GM23338 (cell line): ENCODE measurements around the gene ADAMTSL4. TPM values are rescaled to one million over a fixed set of nuclear protein-coding genes. Genes with fewer than 3 reads are reported as not detected.

ENCODE experiments used
- ATAC-seq: fragments of 200-7000 bp; cut with Tn5 transposase; 3 replicates; pipeline ENCODE4 v1.9.1; 2020
- DNase-seq: peaks from one replicate; pipeline ENCODE4 v3.0.0-alpha.2; 2015; ENCODE audit warnings: low spot score
- H2AFZ ChIP-seq: fragments of 200-600 bp; sonication (generic); 2 replicates; pipeline ENCODE4 v1.8.0; 2016; ENCODE audit warnings: antibody characterized with exemption, mild to moderate bottlenecking, moderate library complexity
- H3F3A ChIP-seq: fragments of 200-600 bp; sonication (generic); replicated peaks from 2 replicates; pipeline ENCODE4 v1.8.0; 2017; ENCODE audit warnings: antibody characterized with exemption, mixed run types, low read depth
- H3K27ac ChIP-seq: fragments of 200-600 bp; sonication (generic); 2 replicates; pipeline ENCODE4 v1.6.1; 2016; ENCODE audit warnings: low read depth
- H3K27me3 ChIP-seq: fragments of 200-600 bp; sonication (generic); 2 replicates; pipeline ENCODE4 v1.8.0; 2016; ENCODE audit warnings: mild to moderate bottlenecking, mixed run types, moderate library complexity; ENCODE audit not compliant: insufficient read depth
- H3K36me3 ChIP-seq: fragments of 200-600 bp; sonication (generic); 2 replicates; pipeline ENCODE4 v1.8.0; 2016; ENCODE audit warnings: mild to moderate bottlenecking; ENCODE audit not compliant: insufficient read depth
- H3K4me1 ChIP-seq: fragments of 200-600 bp; sonication (generic); 2 replicates; pipeline ENCODE4 v1.8.0; 2016; ENCODE audit warnings: mild to moderate bottlenecking, moderate library complexity; ENCODE audit not compliant: insufficient read depth
- H3K4me2 ChIP-seq: fragments of 200-600 bp; sonication (generic); 2 replicates; pipeline ENCODE4 v1.7.1; 2017; ENCODE audit warnings: mixed run types
- H3K4me3 ChIP-seq: fragments of 200-600 bp; sonication (generic); 2 replicates; pipeline ENCODE4 v1.6.1; 2016; ENCODE audit warnings: mixed run types
- H3K79me2 ChIP-seq: fragments of 200-600 bp; sonication (generic); replicated peaks from 2 replicates; pipeline ENCODE4 v1.8.0; 2017; ENCODE audit warnings: mild to moderate bottlenecking; ENCODE audit not compliant: insufficient read depth
- H3K9me2 ChIP-seq: fragments of 200-600 bp; sonication (generic); 2 replicates; pipeline ENCODE4 v1.8.0; 2017; ENCODE audit not compliant: insufficient read depth
- H4K20me1 ChIP-seq: fragments of 200-600 bp; sonication (generic); replicated peaks from 2 replicates; pipeline ENCODE4 v1.8.0; 2017; ENCODE audit warnings: mild to moderate bottlenecking; ENCODE audit not compliant: insufficient read depth
- H3K27ac Mint-ChIP-seq: 2 replicates; pipeline ENCODE4 v1.8.0; 2020; ENCODE audit warnings: inconsistent platforms, mild to moderate bottlenecking, moderate library complexity, mixed read lengths
- H3K27me3 Mint-ChIP-seq: 3 replicates; pipeline ENCODE4 v1.8.0; 2022; ENCODE audit warnings: low read depth, mild to moderate bottlenecking, moderate library complexity, mixed read lengths, inconsistent platforms; ENCODE audit not compliant: insufficient read depth, poor library complexity
- H3K36me3 Mint-ChIP-seq: 3 replicates; pipeline ENCODE4 v1.8.0; 2021; ENCODE audit warnings: low read depth, mild to moderate bottlenecking, inconsistent platforms, moderate library complexity, mixed read lengths
- H3K4me1 Mint-ChIP-seq: 3 replicates; pipeline ENCODE4 v1.8.0; 2020; ENCODE audit warnings: mild to moderate bottlenecking, inconsistent platforms, mixed read lengths
- H3K4me3 Mint-ChIP-seq: 3 replicates; pipeline ENCODE4 v1.8.0; 2021; ENCODE audit warnings: moderate library complexity, mild to moderate bottlenecking, inconsistent platforms, mixed read lengths
- H3K9me3 Mint-ChIP-seq: 3 replicates; pipeline ENCODE4 v1.8.0; 2020; ENCODE audit warnings: moderate library complexity, mild to moderate bottlenecking, inconsistent platforms, mixed read lengths
- CREB1 ChIP-seq: fragments of 250-450 bp; sonication (Bioruptor Pico); IDR thresholded peaks from 2 replicates; pipeline ENCODE4 v1.5.0; 2020; ENCODE audit warnings: low read depth, mild to moderate bottlenecking, moderate library complexity
- CTCF ChIP-seq, 2 experiments: fragments of 200-600 bp in 1 of 2; sonication (generic) in 1 of 2; conservative IDR thresholded peaks; 2 replicates each; pipeline versions ENCODE4 v1.5.1 to v1.6.1; 2016 to 2017; ENCODE audit warnings: antibody characterized with exemption in 2 of 2, low read depth in 2 of 2, mild to moderate bottlenecking in 2 of 2, moderate library complexity in 1 of 2
- ETS1 ChIP-seq: IDR thresholded peaks from 2 replicates; pipeline ENCODE4 v1.6.1; 2016; ENCODE audit warnings: antibody characterized with exemption
- EZH2 ChIP-seq: fragments of 200-600 bp; sonication (generic); IDR thresholded peaks from one replicate; pipeline ENCODE4 v1.8.0; 2017; ENCODE audit warnings: antibody characterized with exemption, mild to moderate bottlenecking, low read depth; ENCODE audit not compliant: unreplicated experiment
- EZH2phosphoT487 ChIP-seq: fragments of 200-600 bp; sonication (generic); IDR thresholded peaks from one replicate; pipeline ENCODE4 v1.8.1; 2018; ENCODE audit warnings: antibody characterized with exemption; ENCODE audit not compliant: unreplicated experiment
- JUNB ChIP-seq: IDR thresholded peaks from one replicate; pipeline ENCODE4 v1.6.1; 2016; ENCODE audit warnings: antibody characterized with exemption; ENCODE audit not compliant: unreplicated experiment
- NANOG ChIP-seq: IDR thresholded peaks from 2 replicates; pipeline ENCODE4 v1.6.1; 2016; ENCODE audit warnings: antibody characterized with exemption, borderline replicate concordance
- POLR2AphosphoS5 ChIP-seq: IDR thresholded peaks from 2 replicates; pipeline ENCODE4 v1.6.1; 2016; ENCODE audit warnings: antibody characterized with exemption, low read depth
- REST ChIP-seq: IDR thresholded peaks from one replicate; pipeline ENCODE4 v1.6.1; 2018; ENCODE audit warnings: antibody characterized with exemption; ENCODE audit not compliant: unreplicated experiment
- STAT1 ChIP-seq: IDR thresholded peaks from one replicate; pipeline ENCODE4 v1.6.1; 2016; ENCODE audit warnings: antibody characterized with exemption; ENCODE audit not compliant: unreplicated experiment
- ZNF114 ChIP-seq: fragments of 250-450 bp; sonication (Bioruptor Pico); IDR thresholded peaks from 2 replicates; pipeline ENCODE4 v1.5.0; 2020; ENCODE audit warnings: mild to moderate bottlenecking, moderate library complexity
- ZNF331 ChIP-seq: fragments of 250-450 bp; sonication (Bioruptor Pico); IDR thresholded peaks from 2 replicates; pipeline ENCODE4 v1.5.0; 2020; ENCODE audit warnings: low read depth, mild to moderate bottlenecking, moderate library complexity
- ZNF462 ChIP-seq: fragments of 250-450 bp; sonication (Bioruptor Pico); IDR thresholded peaks from 2 replicates; pipeline ENCODE4 v1.5.0; 2020; ENCODE audit warnings: mild to moderate bottlenecking, moderate library complexity
- polyA plus RNA-seq: library from polyadenylated mRNA; unstranded; fragments of >200 nt; fragmentation: Nextera tagmentation; extraction: Ambion mirVana; gene quantifications from 2 replicates; pipeline ENCODE4 v1.2.1, GENCODE V29; 2016
- total RNA-seq: library from RNA; depleted of rRNA; stranded (reverse); fragments of >200 nt; shearing (Covaris generic); gene quantifications from 2 replicates; pipeline ENCODE4 v1.2.3, GENCODE V29; 2014

Gene ADAMTSL4
- total and polyA plus RNA-seq, 2 experiments from 2014 or later = 5.3 to 5.8 TPM

- Mint-ChIP-seq H3K36me3 (no peaks in the 10 kb centered on the region; the same call in 2 of the 3 replicates), H3K9me3 (no peaks in the 10 kb centered on the region), H3K27me3 (peaks cover 29% of the 10 kb centered on the region), H3K4me3 (no peak overlapping the region), H3K27ac (no peak overlapping the region), H3K4me1 (peaks cover 32% of the 10 kb centered on the region)
- Histone ChIP-seq H3K36me3 (no peaks in the 10 kb centered on the region), H3K27me3 (peaks cover 30% of the 10 kb centered on the region), H3K4me3 (no peak overlapping the region), H3F3A (peaks cover 9% of the 10 kb centered on the region), H3K4me2 (no peak overlapping the region), H2AFZ (no peak overlapping the region), H3K4me1 (peaks cover 12% of the 10 kb centered on the region; the same call in 1 of the 2 replicates), H3K9me2 (no peaks in the 10 kb centered on the region), H3K27ac (no peak overlapping the region), H3K79me2 (no peaks in the 10 kb centered on the region), H4K20me1 (no peaks in the 10 kb centered on the region)
- TF ChIP-seq REST = no peak
- TF ChIP-seq ZNF462 = no peak
- no peak for TF ChIP-seq STAT1
- TF ChIP-seq CTCF (conservative IDR thresholded peaks at IDR 0.05; ENCODE audit: low read depth in 2 of 2) = no peak
- TF ChIP-seq POLR2AphosphoS5 = no peak
- TF ChIP-seq CREB1 = no peak
- TF ChIP-seq NANOG = no peak
- TF ChIP-seq JUNB = no peak
- TF ChIP-seq ZNF331 (CRISPR knock-in tag) = no peak
- no peak for TF ChIP-seq ZNF114 (CRISPR knock-in tag)
- TF ChIP-seq ETS1 = no peak
- TF ChIP-seq EZH2phosphoT487 = no peak
- TF ChIP-seq EZH2 = no peak
- no peak for DNase-seq
- no peak for ATAC-seq
Observed at GRCh38 chr1:150551051-150551783, 2.0 kb downstream of the ADAMTSL4 start.
